ENCODE measurements around the gene HPSE2.
"Not testable (repeated sequence)": the region's sequence is repeated elsewhere in the genome, so short reads cannot be mapped to it uniquely, and the experiment has no call there.

Gene HPSE2

DNA sequence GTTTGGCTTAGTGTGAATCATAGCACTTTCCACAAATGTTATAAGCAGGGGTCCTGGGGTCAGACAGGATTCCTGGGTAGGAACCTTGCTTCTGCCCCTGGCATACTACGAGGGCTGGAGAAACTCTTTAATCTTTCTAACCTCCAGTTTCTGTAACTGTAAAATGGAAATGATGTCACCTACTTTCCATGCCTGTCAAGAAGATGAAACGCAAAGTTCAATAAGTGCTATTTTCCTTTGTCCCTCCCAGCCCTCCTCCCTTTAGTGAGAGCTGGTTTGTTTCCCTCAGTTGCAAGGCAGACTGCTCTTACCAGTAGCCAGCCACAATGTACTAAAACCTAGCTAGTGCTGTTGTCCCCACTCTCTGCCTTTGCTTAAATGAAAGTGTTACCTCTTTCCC lies 671.8 kb downstream of the HPSE2 start:
- DNase-seq (ENCODE audit: low read depth): no peak

DNA sequence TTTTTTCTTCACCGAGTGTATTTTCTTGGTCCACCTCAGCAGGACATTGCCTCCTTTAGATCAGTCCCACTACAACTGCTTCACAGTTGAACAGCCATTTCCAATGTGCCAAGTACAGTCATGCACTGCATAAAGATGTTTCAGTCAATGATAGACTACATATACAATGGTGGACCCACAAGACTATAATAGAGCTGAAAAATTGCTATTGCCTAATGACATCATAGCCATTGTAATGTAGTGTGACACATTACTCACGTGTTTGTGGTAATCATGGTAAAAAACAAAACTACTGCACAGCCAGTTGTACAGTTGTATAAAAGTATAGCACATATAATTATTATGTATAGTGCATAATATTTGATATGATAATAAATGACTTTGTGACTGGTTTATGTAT lies 675.1 kb downstream of the HPSE2 start:
- no peak for DNase-seq (ENCODE audit: low read depth)

DNA sequence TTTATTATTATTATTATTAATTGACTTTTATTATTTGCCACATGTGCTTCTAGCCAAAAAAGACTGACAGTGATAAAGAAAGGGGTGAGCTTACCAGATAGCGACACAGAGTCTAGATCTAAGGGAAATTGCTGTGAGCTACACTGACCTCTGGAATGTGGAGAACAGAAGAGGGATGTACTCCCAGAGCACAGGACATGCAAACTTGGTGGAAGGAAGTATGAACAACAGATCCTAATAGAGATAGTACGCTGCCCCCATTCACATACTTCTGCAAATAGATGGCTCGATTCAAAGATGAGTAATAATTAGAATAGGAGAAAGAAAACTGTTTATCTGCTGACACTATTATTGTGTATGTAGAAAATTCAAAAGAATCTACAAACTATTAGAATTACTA lies 679.6 kb downstream of the HPSE2 start:
- DNase-seq (ENCODE audit: low read depth): no peak

DNA sequence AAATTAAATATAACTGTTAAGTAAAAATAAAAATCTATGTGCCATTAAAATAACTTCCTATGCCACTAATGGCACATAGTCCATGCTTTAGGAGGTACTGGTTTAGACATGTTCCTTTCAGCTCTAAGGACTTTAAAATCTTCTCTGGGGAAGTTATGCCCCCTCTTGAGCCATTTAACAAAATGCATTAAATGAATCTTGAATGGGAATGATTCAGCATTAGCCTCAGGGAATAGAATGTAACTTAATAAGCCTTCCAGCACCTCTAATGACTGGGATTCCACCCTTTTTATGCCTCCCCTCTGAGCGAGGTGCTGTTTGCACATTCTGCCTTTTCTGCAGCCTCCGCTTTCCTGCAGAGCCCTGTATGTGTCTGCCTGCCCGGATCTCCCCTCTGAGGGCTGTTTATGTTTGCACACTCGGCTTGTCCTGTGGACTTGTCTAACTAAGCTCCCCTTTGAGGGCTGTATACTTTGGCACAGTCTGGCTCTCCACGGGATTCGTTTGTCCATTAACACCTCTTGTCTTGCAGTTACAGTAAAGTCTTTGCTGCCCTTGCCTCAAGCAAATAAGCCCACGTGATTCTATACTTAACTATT lies 680.5 kb downstream of the HPSE2 start:
- no peak for DNase-seq (ENCODE audit: low read depth)

DNA sequence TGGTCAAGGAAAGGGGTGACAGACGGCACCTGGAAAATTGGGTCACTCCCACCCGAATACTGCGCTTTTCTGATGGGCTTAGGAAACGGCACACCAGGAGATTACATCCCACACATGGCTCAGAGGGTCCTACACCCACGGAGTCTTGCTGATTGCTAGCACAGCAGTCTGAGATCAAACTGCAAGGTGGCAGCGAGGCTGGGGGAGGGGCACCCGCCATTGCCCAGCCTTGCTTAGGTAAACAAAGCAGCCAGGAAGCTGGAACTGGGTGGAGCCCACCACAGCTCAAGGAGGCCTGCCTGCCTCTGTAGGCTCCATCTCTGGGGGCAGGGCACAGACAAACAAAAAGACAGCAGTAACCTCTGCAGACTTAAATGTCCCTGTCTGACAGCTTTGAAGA lies 694.1 kb downstream of the HPSE2 start:
- DNase-seq (ENCODE audit: low read depth): not testable (repeated sequence)

DNA sequence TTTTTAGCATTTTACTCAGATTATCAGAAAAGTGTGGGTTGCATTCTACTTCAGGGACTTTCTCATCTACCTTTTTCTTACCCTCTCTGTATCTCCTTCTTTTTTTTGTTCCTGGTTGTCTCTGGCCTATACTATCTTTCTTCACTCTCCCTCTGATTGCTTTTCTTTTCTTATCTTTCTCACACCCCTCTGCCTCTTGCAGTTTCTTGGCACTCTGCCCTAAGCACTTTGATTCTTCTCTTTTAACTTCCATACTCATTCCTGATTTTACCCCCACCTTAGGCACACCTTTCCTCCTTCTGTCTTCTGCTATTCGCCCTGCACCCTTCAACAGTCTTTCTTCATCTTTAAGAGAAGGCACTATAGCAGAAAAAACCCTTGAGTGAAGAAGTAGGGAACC lies 696.1 kb downstream of the HPSE2 start:
- DNase-seq (ENCODE audit: low read depth): no peak

DNA sequence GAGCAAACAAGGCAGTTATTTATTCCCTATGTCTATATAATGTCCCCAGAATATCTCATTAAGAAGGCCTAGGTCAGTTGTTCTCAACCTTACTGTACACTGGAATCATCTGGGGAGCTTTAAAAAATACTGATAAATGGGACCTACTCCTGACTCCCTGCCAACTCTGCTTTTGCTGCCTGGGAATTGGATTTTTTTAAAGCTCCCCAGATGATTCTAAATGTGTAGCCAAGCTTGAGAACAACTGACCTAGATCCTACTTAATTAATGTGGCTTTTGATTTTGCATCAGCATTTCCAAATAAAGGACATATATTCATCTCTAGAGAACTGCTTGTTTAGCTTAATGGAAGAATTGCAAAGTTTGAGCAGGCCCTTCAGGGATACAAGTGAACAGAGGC lies 697.2 kb downstream of the HPSE2 start:
- DNase-seq (ENCODE audit: low read depth): no peak

DNA sequence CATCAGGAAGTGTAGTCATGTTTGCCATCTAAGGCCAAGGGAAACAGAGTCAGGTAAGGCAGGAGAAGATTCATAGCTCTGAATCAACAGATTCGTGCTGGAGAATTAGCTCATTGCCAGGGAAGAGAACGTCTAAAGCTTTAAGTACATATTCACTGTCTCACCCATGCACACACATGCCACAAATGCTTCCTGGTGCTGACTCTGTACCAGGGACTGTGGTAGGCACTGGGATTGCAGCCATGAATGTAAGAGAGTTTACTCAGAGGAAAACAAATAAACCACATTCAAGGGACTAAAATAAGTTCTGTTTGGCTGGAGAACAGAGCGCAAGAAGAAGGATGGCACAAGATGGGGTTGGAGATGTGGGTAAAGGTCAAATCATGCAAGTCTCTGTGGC lies 699.1 kb downstream of the HPSE2 start:
- no peak for DNase-seq (ENCODE audit: low read depth)

DNA sequence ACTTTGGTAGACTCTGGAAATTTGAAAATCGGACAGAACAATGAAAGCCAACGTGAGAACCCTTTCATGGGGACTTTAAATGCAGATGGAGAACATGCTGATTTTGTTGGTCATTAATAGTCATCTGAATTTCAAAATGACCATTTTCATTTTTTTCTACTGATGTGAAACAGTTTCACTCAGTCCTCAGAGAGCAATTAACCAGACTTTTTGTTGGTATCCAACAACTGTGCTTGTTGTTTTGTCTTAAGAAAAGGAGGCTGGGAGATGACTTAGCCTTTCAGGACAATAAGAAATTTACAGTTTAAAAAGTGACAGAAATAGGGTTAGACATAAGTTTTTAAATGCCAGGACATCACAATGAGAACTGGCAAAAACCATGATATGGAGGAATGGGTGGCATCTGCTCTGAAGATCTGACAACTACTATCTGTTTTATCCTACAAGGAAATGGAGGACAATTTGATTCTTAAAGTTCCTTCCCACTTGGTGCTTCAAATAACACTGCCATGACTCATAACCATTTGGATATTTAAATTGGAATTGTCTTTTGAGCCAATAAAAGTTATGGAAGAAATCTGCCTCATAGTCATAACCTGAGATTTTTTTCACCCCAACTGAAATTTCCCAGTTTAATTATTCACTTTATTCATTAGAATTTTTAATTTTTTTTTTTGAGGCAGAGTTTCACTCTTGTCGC lies 701.8 kb downstream of the HPSE2 start:
- no peak for DNase-seq (ENCODE audit: low read depth)

DNA sequence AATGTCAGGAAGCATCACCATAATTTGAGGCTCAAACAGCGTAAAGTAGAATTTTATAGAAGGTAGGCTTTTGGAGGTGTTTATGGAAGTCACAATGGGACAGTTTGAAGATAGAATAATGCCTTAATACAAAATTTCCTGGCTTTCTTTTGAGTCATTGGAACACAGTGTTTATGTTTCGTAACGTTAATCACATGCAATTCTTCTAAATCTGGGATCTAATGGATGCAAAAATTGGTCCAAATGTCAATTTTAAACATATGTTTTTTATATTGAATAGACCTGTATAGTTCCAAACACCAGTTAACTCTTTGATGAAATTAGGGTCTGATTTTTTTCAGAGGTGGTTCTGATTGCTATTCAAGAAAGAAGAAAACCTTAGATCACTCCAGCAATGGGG lies 702.4 kb downstream of the HPSE2 start:
- no peak for DNase-seq (ENCODE audit: low read depth)

DNA sequence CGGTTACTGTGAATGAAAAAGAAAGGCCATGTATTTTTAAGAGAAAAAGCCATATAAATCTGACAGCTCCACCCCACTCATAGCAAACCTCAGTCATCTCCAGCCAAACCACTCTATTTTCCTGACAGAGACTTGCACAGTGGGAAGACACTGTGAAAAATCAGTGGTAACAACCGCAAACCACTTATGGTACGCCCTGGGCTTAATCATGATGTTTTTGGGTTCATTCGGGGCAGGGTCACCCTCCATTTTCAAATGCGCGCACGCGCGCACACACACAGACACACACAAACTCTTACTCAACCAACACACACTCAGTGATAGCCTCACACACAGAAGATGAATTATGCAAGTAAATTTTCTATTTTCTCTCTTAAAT lies 706.9 kb downstream of the HPSE2 start:
- no peak for DNase-seq (ENCODE audit: low read depth)

DNA sequence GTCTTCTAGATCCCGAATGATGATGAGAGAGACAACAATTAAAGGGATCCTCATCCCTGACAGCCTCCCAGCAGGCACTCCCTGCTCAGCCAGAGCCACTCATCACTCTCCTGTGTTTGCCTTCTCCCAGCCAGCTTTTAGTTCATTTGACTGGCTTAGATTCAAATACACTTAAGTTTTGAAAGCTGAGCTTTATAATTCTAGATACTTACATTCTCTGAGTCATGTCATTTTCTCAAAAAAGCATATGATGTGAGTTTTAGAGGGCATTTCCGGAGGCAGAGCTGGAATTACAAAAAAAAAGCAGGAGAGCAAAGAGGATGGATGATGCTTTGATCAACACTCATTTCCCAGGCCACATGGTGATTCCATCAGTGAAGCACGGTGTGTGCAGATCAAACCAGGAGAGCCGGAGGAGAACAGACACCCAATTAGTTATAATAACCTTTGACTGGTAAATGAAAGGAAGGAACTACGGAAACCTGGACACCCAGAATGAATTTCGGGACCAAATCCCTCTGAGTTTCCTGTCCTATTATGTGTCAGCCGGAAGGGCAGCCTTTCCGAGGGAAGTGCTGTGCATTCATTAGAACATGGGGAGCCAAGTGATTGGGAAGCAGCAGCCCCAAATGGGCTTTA lies 707.4 kb downstream of the HPSE2 start:
- DNase-seq (ENCODE audit: low read depth): no peak

DNA sequence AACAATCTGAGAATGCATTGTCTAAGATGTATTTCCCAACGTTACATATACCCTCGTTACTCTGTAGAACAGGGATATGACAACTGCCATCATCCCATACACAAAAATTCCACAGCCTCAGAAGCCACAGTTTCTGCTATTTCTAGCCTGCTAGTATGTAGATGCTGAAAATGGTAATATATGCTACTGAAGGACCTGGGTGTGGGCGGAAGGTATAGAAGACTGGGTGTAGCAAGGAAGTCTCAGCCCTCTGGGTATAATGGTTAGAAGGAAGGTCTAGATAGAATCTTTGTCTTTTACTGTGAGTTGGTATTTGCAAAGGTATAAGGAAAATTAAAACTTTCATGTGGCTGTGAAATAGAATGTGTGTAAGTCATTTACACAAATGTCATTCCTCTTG lies 709.7 kb downstream of the HPSE2 start:
- no peak for DNase-seq (ENCODE audit: low read depth)

DNA sequence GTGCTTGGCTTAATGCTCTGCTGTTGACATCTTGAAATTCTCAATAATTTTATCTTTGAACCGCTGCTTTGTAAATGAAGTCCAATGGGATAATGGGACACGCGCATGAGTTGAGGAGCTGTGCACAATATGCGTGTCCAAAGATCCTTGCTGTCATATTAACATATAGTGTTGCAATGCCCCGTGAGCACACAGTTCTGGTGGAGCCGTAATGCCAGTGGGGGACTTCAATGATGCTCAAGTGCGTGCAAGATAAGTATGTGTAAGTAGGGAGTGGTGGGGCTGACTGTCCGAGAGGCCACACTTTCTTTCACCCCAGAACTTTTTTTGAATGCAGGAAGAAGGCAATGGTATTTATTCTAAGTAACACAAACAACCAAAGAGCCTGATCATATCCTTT lies 711.5 kb downstream of the HPSE2 start:
- no peak for DNase-seq (ENCODE audit: low read depth)

DNA sequence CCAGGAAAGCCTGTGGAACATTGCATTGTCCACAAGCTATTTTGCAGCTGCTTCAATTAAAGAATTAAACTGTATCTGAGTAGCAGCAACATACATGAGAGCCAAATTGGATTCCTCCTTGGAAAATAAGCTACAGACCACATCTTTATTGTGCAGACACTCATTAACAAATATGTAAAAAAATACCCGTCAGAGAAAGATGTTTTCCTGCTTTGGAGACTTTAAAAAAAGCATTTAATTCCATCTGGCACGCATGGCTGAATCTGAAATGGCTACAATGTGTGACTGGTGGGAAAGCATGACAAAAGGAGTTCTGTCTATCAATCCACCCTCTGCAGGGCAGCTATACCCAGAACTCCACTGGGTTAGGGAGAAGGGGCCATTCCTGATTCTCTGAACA lies 715.8 kb downstream of the HPSE2 start:
- DNase-seq (ENCODE audit: low read depth): no peak

DNA sequence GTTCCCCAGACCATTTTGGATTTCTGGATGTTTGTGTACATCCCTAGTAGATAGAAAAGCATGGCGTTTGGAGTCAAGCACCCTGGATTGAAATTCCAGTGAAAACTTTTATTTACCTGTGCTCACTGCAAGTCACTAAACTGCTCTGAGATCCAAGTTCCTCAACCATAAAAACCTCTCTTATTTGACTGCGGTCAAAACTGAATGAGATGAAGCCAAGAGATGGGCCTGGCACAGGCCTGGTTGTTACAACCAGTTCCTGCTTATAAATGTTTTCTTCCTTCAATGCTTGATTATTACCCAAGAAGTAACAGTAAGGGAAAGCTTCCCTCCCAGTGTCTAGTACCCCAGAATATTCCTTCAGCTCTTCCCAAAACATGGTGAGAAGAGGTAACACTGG lies 718.0 kb downstream of the HPSE2 start:
- no peak for DNase-seq (ENCODE audit: low read depth)

DNA sequence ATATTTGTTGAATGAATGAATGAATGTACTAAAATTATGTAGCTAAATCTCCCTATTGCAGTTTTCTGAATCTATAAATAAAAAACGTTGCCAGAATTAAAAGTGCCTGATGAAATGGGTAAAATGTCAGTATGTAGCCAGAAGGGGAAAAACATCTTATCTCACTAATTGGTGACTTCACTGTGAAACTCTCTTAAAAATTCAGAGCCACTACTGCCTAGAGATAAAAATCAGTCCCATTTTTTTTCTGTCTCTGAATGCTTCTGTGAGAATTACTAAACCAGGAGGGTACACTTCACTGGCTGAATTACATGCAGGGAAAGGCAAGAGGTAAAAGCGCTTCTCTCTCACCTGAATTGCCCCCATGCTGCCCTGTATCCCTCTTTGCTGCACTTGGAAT lies 719.3 kb downstream of the HPSE2 start:
- no peak for DNase-seq (ENCODE audit: low read depth)

DNA sequence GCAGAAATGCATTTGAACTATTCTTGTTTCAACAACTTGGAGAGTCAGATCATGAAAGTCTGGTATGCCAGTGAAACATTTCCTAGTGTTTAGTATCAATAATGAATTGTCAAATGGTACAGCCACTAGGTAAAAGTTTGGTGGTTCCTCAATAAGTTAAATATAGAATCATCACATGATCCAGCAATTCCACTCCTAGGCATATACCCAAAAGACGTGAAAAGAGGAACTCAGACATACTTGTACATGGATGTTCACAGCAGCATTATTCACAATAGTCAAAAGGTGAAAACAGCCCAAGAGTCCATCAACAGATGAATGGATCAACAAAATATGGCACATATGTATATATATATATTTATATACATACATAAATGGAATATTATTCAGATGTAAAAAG lies 721.9 kb downstream of the HPSE2 start:
- DNase-seq (ENCODE audit: low read depth): no peak

DNA sequence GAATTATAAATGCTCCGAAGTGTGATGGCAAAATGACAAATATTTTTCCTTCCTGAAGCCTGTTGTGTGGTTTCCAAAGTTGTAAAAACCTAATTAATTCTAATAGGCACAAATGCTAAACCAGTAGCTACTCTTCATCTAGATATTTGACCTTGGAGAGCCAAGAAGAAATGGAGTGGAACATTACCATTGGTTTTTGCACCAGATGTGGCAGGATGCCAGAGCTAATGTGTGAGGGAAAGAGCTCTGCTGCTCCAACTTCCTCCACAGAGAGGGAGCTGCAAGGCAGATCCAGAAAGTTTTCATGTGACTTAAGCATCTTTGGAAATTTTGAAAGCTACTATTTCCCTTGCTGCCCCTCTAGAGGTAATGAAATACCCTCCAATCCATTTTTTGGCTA lies 723.8 kb downstream of the HPSE2 start:
- DNase-seq (ENCODE audit: low read depth): no peak

DNA sequence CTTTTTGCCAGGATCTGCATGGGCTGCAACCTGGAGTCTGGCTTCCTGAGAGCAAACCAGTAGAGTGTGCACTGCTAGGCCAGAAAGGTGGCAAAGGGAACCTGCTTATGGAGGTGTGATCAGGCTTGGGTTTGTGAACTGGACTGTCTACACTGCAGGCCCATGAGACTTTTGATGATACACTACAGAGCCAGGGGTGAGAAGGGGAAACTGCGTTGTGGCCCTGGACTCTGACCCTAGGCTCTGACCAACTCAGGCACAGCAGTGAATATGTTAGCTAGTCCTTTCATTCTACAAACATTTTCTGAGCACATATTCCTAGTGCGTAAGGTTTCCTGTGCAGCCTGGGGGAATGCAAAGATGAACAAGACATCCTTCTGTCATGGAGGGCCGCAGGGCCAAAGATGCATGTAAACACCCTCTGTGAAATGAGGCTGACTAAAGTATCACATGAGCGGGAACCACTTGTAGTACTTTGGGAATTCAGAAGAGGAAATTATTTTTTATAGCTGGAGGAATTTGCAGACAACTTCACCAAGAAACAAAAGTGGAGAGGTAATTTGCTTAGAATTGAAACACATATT lies 725.1 kb downstream of the HPSE2 start:
- DNase-seq (ENCODE audit: low read depth): no peak

DNA sequence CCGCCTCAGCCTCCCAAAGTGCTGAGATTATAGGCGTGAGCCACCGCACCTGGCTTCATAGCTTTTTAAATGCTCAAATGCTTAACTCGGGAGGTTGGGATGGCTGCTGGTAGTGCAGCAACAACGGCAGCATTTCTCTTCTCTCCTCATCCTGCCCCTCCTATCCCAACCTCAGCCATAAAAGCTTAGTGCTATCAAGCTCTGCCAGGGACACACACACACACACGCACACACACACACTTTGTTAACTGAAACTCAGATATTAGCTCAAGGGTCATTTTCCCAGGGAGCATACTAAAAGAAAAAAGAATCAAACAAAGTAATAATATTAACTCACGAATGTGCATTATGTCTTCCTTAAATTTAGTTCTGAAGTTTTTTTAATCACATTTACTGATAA lies 725.9 kb downstream of the HPSE2 start:
- DNase-seq (ENCODE audit: low read depth): no peak

DNA sequence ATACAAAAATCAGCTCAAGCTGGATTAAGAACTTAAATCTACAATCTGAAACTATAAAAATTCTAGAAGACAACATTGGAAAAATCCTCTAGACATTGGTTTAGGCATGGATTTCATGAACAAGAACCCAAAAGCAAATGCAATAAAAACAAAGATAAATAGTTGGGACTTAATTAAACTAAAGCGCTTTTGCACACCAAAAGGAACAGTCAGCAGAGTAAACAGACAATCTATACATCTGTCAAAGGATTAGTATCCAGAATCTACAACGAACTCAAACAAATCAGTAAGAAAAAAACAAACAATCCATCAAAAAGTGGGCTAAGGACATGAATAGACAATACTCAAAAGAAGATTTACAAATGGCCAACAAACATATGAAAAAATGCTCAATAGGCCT lies 733.1 kb downstream of the HPSE2 start:
- not testable (repeated sequence) for DNase-seq (ENCODE audit: low read depth)

DNA sequence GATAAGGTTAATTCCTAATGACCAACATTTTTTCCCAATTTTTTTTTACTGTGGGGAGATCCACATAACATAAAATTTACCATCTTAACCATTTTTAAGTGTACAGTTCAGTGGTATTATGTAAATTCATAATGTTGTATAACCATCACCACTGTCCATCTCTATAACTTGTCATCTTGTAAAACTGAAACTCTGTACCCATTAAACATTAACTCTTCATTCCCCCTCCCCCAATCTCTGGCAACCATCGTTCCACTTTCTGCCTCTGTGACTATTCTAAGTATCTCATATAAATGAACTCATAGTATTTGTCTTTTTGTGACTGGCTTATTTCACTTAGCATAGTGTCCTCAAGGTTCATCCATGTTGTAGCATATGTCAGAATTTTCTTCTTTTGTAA lies 742.9 kb downstream of the HPSE2 start:
- no peak for DNase-seq (ENCODE audit: low read depth)

Measured in HS-27A (cell line).